Testis (tissue), 3 donors: Measurements from ENCODE around the gene RPL13A. TPM values are rescaled to one million over a fixed set of nuclear protein-coding genes. Genes with fewer than 3 reads are reported as not detected.
A peak's percentile ranks its signal among the peaks of the same experiment; 100 is the strongest.

Experiments
- DNase-seq: peaks from one replicate; pipeline ENCODE4 v3.0.0-alpha.2; 2019
- H3K27ac ChIP-seq, 2 donors: fragments of 200-600 bp; sonication (generic); one replicate each; pipeline ENCODE4 v1.5.1; 2019
- H3K27me3 ChIP-seq: fragments of 200-600 bp; sonication (generic); one replicate; pipeline ENCODE4 v1.5.1; 2019
- H3K36me3 ChIP-seq: fragments of 200-600 bp; sonication (generic); one replicate; pipeline ENCODE4 v1.5.1; 2017; ENCODE audit warnings: low read depth; ENCODE audit errors: missing control alignments
- H3K4me1 ChIP-seq: fragments of 200-600 bp; sonication (generic); one replicate; pipeline ENCODE4 v1.5.1; 2019
- H3K4me3 ChIP-seq, 2 donors: fragments of 200-600 bp; sonication (generic); one replicate each; pipeline ENCODE4 v1.5.1; 2017 to 2019
- H3K9me3 ChIP-seq: fragments of 200-600 bp; sonication (generic); one replicate; pipeline ENCODE4 v1.5.1; 2017
- CTCF ChIP-seq, 3 experiments: fragments of 450-650 bp in 2 of 3; fragments of 200-600 bp in 1 of 3; sonication (generic) in 1 of 3; IDR thresholded peaks; one replicate each; pipeline ENCODE4 v1.5.1; 2016 to 2019; ENCODE audit warnings: antibody characterized with exemption in 3 of 3, mild to moderate bottlenecking in 2 of 3, moderate library complexity in 1 of 3
- POLR2A ChIP-seq: fragments of 450-650 bp; IDR thresholded peaks from one replicate; pipeline ENCODE4 v1.6.1; 2017; ENCODE audit warnings: antibody characterized with exemption, mild to moderate bottlenecking, moderate library complexity
- WGBS, 2 donors: methylation state at CpG; one replicate each; pipeline ENCODE4 v1.1.5; 2018; 5-methylcytosine and 5-hydroxymethylcytosine counted together
- intact Hi-C: fragments of 100-400 bp; cut with DNase I; formaldehyde crosslinking; loops from one replicate; pipeline ENCODE4 v1.15.1; 2023; ENCODE audit warnings: low total_unique reads
- polyA plus RNA-seq: library from polyadenylated mRNA; stranded (reverse); fragments of 350-450 nt; fragmentation: Illumina TruSeq; extraction: RNeasy Lipid Tissue Mini Kit (QIAGEN cat#74804); gene quantifications from one replicate; pipeline ENCODE4 v1.2.3, GENCODE V29; 2014; ENCODE audit warnings: low read depth, low replicate concordance; ENCODE audit not compliant: insufficient read depth
- total RNA-seq, 2 donors: library from RNA; depleted of rRNA; stranded (reverse); fragments of >200 nt; gene quantifications; one replicate each; pipeline ENCODE4 v1.2.3, GENCODE V29; 2016

RPL13A gene
- total and polyA plus RNA-seq, 3 donors from 2014 or later, result 1,063 to 1,721 (median 1,193) TPM

GRCh38 chr19:49441210-49441959 lies 46.0 kb upstream of the RPL13A start, which contains the start of gene SLC17A7:
SLC17A7 (minus strand) TSS chr19:49441527; CDS start chr19:49441379, 148 bp downstream.
- Histone ChIP-seq H3K4me1 (peaks cover 11% of the 10 kb centered on the region), H3K27me3 (no peaks in the 10 kb centered on the region), H3K36me3 (no peaks in the 10 kb centered on the region), H3K4me3 (peak within 1 kb of the TSS; percentile 23 to 41), H3K9me3 (no peaks in the 10 kb centered on the region), H3K27ac (peak within 1 kb of the TSS in 1 of 2 donors; percentile 77)
- 2 to 3% methylated on average over 27 to 56 of the region's 56 CpGs for WGBS, 2 donors
- DNase-seq, result peak; percentile 64
- intact Hi-C loops, result loop anchor here (10.0 kb wide), 1 partner anchor 47 kb away; no protein-coding TSS in a partner anchor
- TF ChIP-seq CTCF (IDR thresholded peaks at IDR 0.05), result no peak
- no peak for TF ChIP-seq POLR2A

GRCh38 chr19:49441960-49442350 lies 45.5 kb upstream of the RPL13A start:
- no peaks in the 10 kb centered on the region for H3K36me3 ChIP-seq
- H3K27me3 ChIP-seq, result no peaks in the 10 kb centered on the region
- peaks cover 11% of the 10 kb centered on the region for H3K4me1 ChIP-seq
- TF ChIP-seq POLR2A, result no peak
- TF ChIP-seq CTCF (IDR thresholded peaks at IDR 0.05), result no peak
- WGBS, 2 donors, result 11 to 20% methylated on average over 14 of the region's 14 CpGs
- H3K4me3 ChIP-seq, result no peak overlapping the region
- no peaks in the 10 kb centered on the region for H3K9me3 ChIP-seq
- DNase-seq, result no peak
- intact Hi-C loops, result loop anchor here (10.0 kb wide), 1 partner anchor 47 kb away; no protein-coding TSS in a partner anchor
- peak overlapping the region in 1 of 2 donors; percentile 77 for H3K27ac ChIP-seq

- H3K4me1 ChIP-seq, result peaks cover 11% of the 10 kb centered on the region
- H3K36me3 ChIP-seq, result no peaks in the 10 kb centered on the region
- peak overlapping the region in 1 of 2 donors; percentile 64 for H3K4me3 ChIP-seq
- WGBS, 2 donors, result 2 to 5% methylated on average over 11 of the region's 11 CpGs
- TF ChIP-seq POLR2A, result no peak
- TF ChIP-seq CTCF (IDR thresholded peaks at IDR 0.05), result no peak
- no peaks in the 10 kb centered on the region for H3K9me3 ChIP-seq
- no peaks in the 10 kb centered on the region for H3K27me3 ChIP-seq
- peak; percentile 41 for DNase-seq
- H3K27ac ChIP-seq, result peak overlapping the region in 1 of 2 donors; percentile 77
- intact Hi-C loops, result loop anchor here (10.0 kb wide), 1 partner anchor 48 kb away; no protein-coding TSS in a partner anchor
Measured at GRCh38 chr19:49442354-49442753, 45.1 kb upstream of the RPL13A start.

- WGBS, 2 donors, result 2% methylated on average over 40 to 41 of the region's 43 CpGs
- Histone ChIP-seq H3K27me3 (no peaks in the 10 kb centered on the region), H3K4me1 (peaks cover 11% of the 10 kb centered on the region), H3K36me3 (no peaks in the 10 kb centered on the region), H3K27ac (peak overlapping the region; percentile 74 to 77), H3K9me3 (no peaks in the 10 kb centered on the region), H3K4me3 (peak overlapping the region; percentile 42 to 64)
- intact Hi-C loops, result loop anchor here (10.0 kb wide), 1 partner anchor 48 kb away; no protein-coding TSS in a partner anchor
- no peak for TF ChIP-seq POLR2A
- no peak for TF ChIP-seq CTCF (IDR thresholded peaks at IDR 0.05)
- DNase-seq, result peak; percentile 89
Measured at GRCh38 chr19:49442771-49443365, 44.5 kb upstream of the RPL13A start.
